HUES64 (cell line): ENCODE measurements around the gene CD44.
"Not testable (repeated sequence)": the region's sequence is repeated elsewhere in the genome, so short reads cannot be mapped to it uniquely, and the experiment has no call there.

Experiments used
- H3K27ac ChIP-seq: 2 replicates; pipeline ENCODE4 v1.7.0; 2013; ENCODE audit warnings: low read depth, low read length, inconsistent platforms
- H3K27me3 ChIP-seq: 2 replicates; pipeline ENCODE4 v1.6.1; 2013; ENCODE audit warnings: mild to moderate bottlenecking, low read length; ENCODE audit not compliant: insufficient read depth
- H3K36me3 ChIP-seq: 2 replicates; pipeline ENCODE4 v1.6.1; 2013; ENCODE audit warnings: mild to moderate bottlenecking, low read length; ENCODE audit not compliant: insufficient read depth
- H3K4me1 ChIP-seq: 2 replicates; pipeline ENCODE4 v1.6.1; 2013; ENCODE audit warnings: mild to moderate bottlenecking, low read length, moderate library complexity; ENCODE audit not compliant: insufficient read depth
- H3K4me3 ChIP-seq: 2 replicates; pipeline ENCODE4 v1.5.1; 2013; ENCODE audit warnings: mild to moderate bottlenecking, low read length, moderate library complexity
- H3K9ac ChIP-seq: 2 replicates; pipeline ENCODE4 v1.6.1; 2013; ENCODE audit warnings: mild to moderate bottlenecking, low read depth, low read length
- H3K9me3 ChIP-seq: 2 replicates; pipeline ENCODE4 v1.6.1; 2013; ENCODE audit warnings: low read depth, low read length; ENCODE audit not compliant: insufficient read depth
- WGBS: fragments of 150-250, 120-280 bp; methylation state at CpG from one replicate; pipeline ENCODE4 v1.1.7; 2013; ENCODE audit warnings: missing lambda C conversion rate; 5-methylcytosine and 5-hydroxymethylcytosine counted together

Gene CD44

DNA sequence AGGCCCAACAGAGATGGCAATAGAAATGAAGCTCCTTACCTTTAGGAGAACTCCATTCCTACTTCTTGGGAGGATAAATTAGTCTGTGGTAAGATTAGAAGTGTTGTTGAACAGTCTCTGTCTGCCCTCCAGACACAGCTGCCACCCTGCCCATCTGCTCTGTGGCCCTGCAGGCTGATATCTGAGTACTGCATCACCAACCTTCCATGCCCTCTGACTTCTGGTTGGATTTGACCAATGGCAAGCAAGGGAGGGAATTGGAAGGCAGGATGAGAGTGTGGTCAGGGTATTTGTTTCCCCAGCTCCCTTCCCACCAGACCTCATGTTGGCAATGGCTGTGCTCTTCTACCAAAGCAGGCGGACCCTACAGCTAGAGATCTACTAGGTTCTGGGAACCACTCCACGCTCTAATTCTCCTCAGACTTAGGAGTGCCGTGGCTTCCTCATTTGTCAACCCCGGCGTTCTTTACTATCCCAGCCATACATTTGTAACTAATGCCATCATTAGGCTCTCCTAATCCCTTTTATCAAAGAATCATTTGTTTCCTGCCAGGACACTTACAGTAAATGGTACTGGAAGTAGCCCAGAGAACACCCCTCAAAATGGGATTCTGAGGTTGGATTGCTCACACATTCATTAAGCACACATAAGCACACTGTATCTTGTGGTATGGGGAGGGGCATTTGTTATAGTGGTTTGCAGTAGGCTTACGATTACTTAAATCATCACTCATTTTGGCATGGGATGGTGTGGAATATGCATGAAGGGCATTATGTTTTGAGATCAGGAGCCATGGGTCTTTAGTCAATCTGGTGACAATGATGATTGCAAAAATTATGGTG lies 35.4 kb upstream of the CD44 start:
- Histone ChIP-seq H3K27ac (no peak overlapping the region), H3K9me3 (no peaks in the 10 kb centered on the region), H3K4me1 (no peaks in the 10 kb centered on the region), H3K4me3 (no peak overlapping the region), H3K36me3 (no peaks in the 10 kb centered on the region), H3K27me3 (no peaks in the 10 kb centered on the region), H3K9ac (no peak overlapping the region)
- WGBS, result 96% methylated on average over 6 of the region's 6 CpGs

DNA sequence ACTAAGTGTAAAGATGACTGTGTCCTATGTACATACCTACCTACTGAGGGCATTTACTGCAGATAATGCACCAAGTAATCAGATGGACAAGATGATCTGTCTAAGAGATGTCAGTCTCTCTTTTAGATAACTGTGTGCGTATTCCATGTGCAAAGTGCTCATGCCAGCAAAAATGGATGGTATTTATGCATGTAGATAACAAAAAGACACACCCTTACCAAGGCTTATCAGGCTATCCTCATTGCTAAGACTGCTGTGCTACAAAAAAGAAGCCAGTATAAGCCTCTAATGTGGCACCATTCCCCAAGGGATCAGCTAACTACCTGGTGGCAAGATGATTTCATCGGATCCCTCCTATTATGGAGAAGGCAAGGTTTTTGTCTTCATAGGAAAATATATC lies 34.3 kb upstream of the CD44 start:
- H3K36me3 ChIP-seq, result no peaks in the 10 kb centered on the region
- 90% methylated on average over 2 of the region's 2 CpGs for WGBS
- H3K9me3 ChIP-seq, result peaks cover 6% of the 10 kb centered on the region
- no peak overlapping the region for H3K4me3 ChIP-seq
- no peak overlapping the region for H3K27ac ChIP-seq
- no peaks in the 10 kb centered on the region for H3K4me1 ChIP-seq
- no peaks in the 10 kb centered on the region for H3K27me3 ChIP-seq
- H3K9ac ChIP-seq, result no peak overlapping the region

DNA sequence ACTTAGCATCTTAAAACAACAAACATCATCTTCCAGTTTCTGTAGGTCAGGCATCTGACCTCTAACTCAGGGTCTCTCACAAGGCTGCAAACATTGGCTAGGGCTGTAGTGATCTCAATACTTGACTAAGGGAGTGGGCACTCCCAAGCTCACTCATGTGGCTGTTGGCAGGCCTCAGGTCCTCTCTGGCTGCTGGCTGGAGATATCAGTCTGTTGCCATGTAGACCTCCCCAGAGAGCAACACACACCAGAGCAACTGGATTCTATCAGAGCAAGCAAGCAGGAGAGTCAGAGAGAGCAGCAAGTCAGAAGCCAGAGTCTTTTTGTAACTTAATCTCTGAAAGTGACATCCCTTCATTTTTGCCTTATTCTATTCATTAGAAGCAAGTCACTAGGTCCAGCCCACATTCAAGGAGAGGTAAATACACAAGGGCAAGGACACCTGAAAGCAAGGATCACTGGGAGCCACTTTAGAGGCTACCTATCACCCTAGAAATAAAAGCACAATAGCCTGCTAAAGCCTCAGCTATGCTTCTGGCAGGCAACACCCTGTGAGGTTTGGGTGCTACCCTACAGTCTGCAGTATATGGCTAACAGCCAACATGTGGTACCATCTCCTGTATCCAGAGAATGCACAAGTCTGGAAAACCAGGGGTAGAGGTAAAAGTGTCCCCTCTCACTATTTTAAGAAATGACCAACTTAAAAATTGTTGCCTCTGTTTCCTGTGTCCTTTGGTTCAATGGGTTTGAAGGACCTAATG lies 33.5 kb upstream of the CD44 start:
- Histone ChIP-seq H3K27ac (no peak overlapping the region), H3K4me3 (no peak overlapping the region), H3K9me3 (peaks cover 7% of the 10 kb centered on the region), H3K27me3 (no peaks in the 10 kb centered on the region), H3K4me1 (no peaks in the 10 kb centered on the region), H3K36me3 (no peaks in the 10 kb centered on the region), H3K9ac (no peak overlapping the region)

DNA sequence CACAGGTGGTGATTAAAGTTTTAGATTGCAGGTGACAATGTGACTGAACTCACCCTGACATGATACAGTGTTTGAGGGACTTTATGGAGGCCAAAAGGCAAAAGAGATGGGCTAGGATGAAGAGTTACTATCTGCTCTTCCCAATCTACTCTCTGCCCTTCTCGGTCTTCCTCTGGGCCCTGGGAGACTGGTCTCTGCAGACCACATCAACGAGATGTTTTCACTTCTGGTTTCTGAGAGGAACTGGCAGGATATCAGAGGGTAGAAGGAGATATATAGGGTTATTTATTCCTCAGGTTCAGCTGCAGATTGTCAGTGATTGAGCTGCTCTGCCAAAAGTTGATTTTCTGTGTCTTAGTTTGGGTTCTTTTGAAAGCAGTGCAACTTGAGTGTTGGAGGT lies 32.4 kb upstream of the CD44 start:
- no peak overlapping the region for H3K9ac ChIP-seq
- no peak overlapping the region for H3K27ac ChIP-seq
- 94% methylated on average over 2 of the region's 2 CpGs for WGBS
- H3K4me3 ChIP-seq, result no peak overlapping the region
- no peaks in the 10 kb centered on the region for H3K27me3 ChIP-seq
- no peaks in the 10 kb centered on the region for H3K4me1 ChIP-seq
- peaks cover 7% of the 10 kb centered on the region for H3K9me3 ChIP-seq
- H3K36me3 ChIP-seq, result no peaks in the 10 kb centered on the region

DNA sequence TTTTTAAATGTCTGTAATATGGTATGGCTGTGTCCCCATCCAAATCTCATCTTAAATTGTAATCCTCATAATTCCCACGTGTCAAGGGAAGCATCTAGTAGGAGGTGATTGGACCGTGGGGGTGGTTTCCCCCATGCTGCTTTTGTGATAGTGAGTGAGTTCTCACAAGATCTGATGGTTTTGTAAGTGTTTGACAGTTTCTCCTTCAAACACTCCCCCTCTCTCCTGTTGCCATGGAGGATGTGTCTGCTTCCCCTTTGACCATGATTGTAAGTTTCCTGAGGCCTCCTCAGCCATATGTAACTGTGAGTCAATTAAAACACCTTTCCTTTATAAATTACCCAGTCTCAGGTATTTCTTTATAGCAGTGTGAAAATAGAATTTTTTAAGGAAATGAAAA lies 31.1 kb upstream of the CD44 start:
- Histone ChIP-seq H3K9ac (no peak overlapping the region), H3K27me3 (no peaks in the 10 kb centered on the region), H3K4me1 (no peaks in the 10 kb centered on the region), H3K9me3 (peaks cover 7% of the 10 kb centered on the region), H3K4me3 (no peak overlapping the region), H3K36me3 (no peaks in the 10 kb centered on the region), H3K27ac (no peak overlapping the region)
- no CpG with 5 or more reads among the region's 2 CpGs for WGBS

DNA sequence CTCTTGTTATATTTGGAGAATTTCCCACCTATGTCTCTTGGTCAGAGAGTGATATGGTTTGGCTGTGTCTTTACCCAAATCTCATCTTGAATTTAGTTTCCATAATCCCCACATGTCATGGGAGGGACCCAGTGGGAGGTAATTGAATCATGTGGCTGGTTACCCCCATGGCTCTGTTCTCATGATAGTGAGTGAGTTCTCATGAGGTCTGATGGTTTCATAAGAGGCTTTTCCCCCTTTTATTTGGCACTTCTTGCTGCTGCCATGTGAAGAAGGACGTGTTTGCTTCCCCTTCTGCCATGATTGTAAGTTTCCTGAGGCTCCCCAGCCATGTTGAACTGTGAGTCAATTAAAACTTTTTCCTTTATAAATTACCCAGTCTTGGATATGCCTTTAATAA lies 30.6 kb upstream of the CD44 start:
- not testable (repeated sequence) for H3K36me3 ChIP-seq, H3K4me3 ChIP-seq, H3K27ac ChIP-seq, H3K27me3 ChIP-seq, H3K9me3 ChIP-seq, H3K9ac ChIP-seq, H3K4me1 ChIP-seq
- 89% methylated on average over 1 of the region's 1 CpG for WGBS

DNA sequence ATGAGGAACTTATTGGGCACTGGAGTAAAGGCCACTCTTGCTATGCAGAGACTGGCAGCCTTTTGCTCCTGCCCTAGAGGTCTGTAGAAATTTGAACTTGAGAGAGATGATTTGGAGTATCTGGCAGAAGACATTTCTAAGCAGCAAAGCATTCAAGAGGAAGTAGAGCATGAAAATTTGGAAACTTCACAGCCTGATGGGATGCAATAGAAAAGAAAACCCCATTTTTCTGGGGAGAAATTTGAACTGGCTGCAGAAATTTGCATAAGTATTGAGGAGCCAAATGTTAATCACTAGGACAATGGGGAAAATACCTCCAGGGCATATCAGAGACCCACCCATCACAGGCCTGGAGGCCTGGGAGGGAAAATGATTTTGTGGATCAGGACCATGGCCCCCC lies 29.9 kb upstream of the CD44 start:
- Histone ChIP-seq H3K4me1 (no peaks in the 10 kb centered on the region), H3K9me3 (peaks cover 7% of the 10 kb centered on the region), H3K36me3 (no peaks in the 10 kb centered on the region), H3K27ac (no peak overlapping the region), H3K4me3 (no peak overlapping the region), H3K27me3 (no peaks in the 10 kb centered on the region), H3K9ac (no peak overlapping the region)

DNA sequence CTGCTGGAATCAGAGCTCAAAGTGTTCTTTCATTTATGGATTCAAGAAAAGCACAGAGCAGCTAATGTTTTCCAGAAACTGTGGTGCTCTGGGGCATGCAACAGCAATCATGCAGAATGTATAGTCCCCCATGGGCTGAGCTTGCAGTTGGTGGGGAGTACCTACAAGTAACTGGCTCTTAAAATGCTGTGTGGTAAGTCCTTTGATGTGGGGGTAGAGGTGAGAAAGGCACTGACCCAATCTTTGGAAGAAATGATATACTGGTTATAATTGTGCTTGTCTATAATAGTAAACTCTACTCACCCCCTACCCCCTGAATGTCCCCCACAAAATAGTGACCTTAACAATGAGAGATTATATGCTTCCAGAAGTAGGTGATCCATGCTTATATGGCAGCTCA lies 29.1 kb upstream of the CD44 start:
- no peak overlapping the region for H3K4me3 ChIP-seq
- H3K27ac ChIP-seq, result no peak overlapping the region
- H3K9me3 ChIP-seq, result peaks cover 7% of the 10 kb centered on the region
- H3K4me1 ChIP-seq, result no peaks in the 10 kb centered on the region
- no peaks in the 10 kb centered on the region for H3K36me3 ChIP-seq
- no peaks in the 10 kb centered on the region for H3K27me3 ChIP-seq
- no peak overlapping the region for H3K9ac ChIP-seq

DNA sequence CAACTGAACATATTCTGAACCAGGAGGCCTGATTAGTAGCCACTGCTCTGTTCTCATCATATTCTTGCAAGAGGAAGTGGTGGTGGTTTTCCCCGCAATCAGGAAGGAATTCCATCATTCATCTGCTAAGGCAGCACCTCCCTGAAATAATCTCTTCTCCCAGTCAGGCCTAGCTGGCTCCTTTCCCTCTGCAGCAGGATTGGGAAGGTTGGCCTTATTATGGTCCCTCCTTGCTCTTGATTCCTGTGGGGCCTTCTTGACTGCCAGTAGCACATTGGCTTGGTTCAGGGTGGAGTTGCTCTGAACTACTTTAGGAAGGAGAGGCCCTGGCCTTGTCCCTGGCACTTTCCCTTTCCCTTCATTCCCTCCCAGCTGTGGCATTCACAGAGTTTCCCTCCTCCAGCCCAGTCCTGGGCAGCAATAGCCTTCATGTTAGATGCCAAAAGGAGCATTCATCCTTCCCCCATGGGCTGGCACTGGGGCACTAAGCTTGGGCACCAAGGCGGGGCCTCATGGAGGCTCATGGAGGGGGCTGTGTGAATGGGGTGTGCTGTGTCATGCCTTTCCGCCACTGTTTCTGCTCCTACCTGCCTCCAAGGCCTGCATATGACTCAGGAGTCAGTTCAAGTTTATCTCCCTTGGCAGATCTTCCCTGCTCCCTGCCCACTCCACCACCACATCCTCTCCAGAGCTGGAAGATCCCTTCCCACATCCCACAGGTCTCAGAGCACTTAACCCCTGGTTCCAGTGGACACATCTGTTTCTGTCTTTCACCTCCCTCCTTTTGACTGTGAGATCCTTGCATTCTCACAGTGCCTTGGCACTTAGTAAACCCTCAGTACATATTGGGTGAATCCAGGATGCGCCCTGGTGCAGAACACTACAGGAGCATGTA lies 27.6 kb upstream of the CD44 start:
- no peak overlapping the region for H3K9ac ChIP-seq
- no peaks in the 10 kb centered on the region for H3K4me1 ChIP-seq
- H3K36me3 ChIP-seq, result no peaks in the 10 kb centered on the region

DNA sequence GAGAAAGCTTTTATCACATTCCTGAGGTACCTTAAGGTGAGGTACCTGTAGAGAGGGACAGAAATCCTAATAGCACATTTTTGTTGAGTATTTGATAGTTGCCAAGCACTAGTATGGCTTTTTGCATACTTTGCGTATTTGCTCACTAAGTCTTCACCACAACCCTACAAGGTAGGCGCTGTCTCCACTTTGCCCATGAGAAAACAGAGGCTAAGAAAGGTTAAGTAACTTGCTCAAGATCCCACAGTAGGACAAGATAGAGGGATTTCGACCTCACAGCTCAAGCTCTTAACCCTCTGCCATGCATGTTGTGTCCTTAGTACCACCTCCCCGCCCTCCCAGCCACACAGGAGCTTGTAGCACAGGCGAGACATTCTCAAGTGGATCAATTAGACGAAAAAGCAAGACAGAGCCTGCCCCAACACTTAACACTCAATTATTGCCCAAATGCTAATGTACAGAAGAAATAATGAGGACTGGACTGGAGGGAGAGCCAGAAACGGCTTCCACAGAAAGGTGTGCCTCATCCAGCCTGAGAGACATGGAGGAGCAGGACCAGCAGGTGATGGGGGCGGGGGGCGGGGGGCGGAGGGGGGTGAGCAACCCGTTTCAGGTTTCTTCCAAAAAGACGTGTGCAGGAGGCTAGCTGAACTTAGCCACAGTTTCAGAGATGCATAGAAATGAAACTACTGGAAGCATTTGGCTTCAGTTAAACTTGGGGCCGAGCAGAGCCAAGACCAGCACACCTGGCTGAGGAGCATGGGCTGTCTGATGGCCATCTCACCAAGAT lies 26.7 kb upstream of the CD44 start:
- H3K4me3 ChIP-seq, result no peak overlapping the region
- H3K36me3 ChIP-seq, result no peaks in the 10 kb centered on the region
- H3K9me3 ChIP-seq, result peaks cover 7% of the 10 kb centered on the region
- no peaks in the 10 kb centered on the region for H3K4me1 ChIP-seq
- WGBS, result 91% methylated on average over 10 of the region's 13 CpGs
- no peak overlapping the region for H3K27ac ChIP-seq
- H3K9ac ChIP-seq, result no peak overlapping the region
- no peaks in the 10 kb centered on the region for H3K27me3 ChIP-seq

More for the DNA sequence above, 27.6 kb upstream of the CD44 start:
- Histone ChIP-seq H3K27ac (no peak overlapping the region), H3K27me3 (no peaks in the 10 kb centered on the region), H3K9me3 (peaks cover 7% of the 10 kb centered on the region), H3K4me3 (no peak overlapping the region)
- 94% methylated on average over 4 of the region's 4 CpGs for WGBS

DNA sequence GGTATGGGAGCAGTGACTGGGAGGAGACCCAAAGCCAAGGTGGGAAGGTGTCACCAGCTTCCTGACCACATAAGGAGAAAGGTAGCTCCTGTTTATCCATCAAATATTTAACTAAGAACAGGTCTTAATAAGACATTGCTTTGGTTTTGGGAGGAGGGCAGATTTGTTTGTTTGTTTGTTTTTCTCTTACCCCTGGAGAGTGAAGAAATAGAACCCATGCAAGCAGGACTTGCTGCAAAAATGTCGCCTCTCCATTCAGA lies 26.2 kb upstream of the CD44 start:
- Histone ChIP-seq H3K9ac (no peak overlapping the region), H3K4me1 (no peaks in the 10 kb centered on the region), H3K4me3 (no peak overlapping the region), H3K9me3 (peaks cover 7% of the 10 kb centered on the region), H3K27ac (no peak overlapping the region), H3K27me3 (no peaks in the 10 kb centered on the region), H3K36me3 (no peaks in the 10 kb centered on the region)
- 100% methylated on average over 1 of the region's 1 CpG for WGBS
